ENCODE results near the gene DDX59. TPM values are rescaled to one million over a fixed set of nuclear protein-coding genes. Genes with fewer than 3 reads are reported as not detected.

The DDX59 gene
- total RNA-seq, 6 experiments from 2014 or later = 6.7 to 12.4 (median 8.8) TPM

GRCh38 chr1:200659269-200659668 lies 10.4 kb downstream of the DDX59 start:
- intact Hi-C loops (cut with DNase I) = no loop called here
- ATAC-seq (no peak), DNase-seq (no peak)
- Histone ChIP-seq H3K4me1 (no peaks in the 10 kb centered on the region), H3K27me3 (no peaks in the 10 kb centered on the region), H3K27ac (no peak overlapping the region), H3K36me3 (peaks cover 0 to 43% (median 8%) of the 10 kb centered on the region in 4 donors), H3K4me3 (no peak overlapping the region), H3K9me3 (no peaks in the 10 kb centered on the region)
- WGBS (ENCODE audit: insufficient coverage, low coverage, low lambda C conversion rate, missing lambda C conversion rate) = 100% methylated on average over 1 of the region's 1 CpG
- TF ChIP-seq CTCF (IDR thresholded peaks at IDR 0.05) = no peak
- TF ChIP-seq POLR2A (IDR thresholded peaks at IDR 0.05) = no peak

DNA sequence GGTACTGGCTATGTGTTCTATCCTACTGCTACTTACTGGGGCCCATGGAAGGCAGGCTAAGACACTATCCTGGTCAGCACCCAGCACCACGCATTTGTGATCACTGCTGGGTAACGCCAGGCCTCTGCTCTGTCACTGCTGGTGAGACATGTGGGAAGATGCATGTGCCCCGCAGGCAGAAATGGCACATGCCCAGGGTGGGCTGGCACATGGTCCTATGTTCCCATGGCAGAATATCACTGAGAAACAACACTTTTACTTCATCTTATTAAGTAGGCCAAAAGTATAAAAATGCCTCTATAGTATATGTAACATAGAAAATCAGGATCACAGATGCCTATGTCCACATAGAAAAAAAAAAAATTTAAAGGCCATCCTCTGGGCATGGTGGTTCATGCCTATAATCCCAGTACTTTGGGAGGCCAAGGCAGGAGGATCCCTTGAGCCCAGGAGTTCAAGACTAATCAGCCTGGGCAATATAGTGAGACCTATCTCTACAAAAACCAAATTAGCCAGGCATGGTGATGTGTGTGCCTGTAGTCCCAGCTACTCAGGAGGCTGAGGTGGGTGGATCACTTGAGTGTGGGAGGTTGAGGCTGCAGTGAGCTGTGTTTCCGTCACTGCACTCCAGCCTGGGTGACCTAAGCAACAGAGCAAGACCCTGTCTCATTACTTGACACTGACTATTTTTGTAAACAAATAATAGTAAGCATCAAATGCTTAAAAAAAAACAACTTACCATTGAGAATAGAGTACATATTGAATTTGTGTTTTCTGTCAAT lies 11.5 kb downstream of the DDX59 start:
- H3K4me1 ChIP-seq = no peaks in the 10 kb centered on the region
- TF ChIP-seq CTCF (IDR thresholded peaks at IDR 0.05) (no peak), POLR2A (IDR thresholded peaks at IDR 0.05) (no peak)
- no peak for DNase-seq
- no peak overlapping the region for H3K4me3 ChIP-seq
- ATAC-seq = no peak
- no peaks in the 10 kb centered on the region for H3K27me3 ChIP-seq
- H3K36me3 ChIP-seq = peaks cover 0 to 38% (median 8%) of the 10 kb centered on the region in 4 donors
- no peaks in the 10 kb centered on the region for H3K9me3 ChIP-seq
- intact Hi-C loops (cut with DNase I) = no loop called here
- H3K27ac ChIP-seq = no peak overlapping the region
- WGBS (ENCODE audit: insufficient coverage, low coverage, low lambda C conversion rate, missing lambda C conversion rate) = 100% methylated on average over 1 of the region's 4 CpGs

DNA sequence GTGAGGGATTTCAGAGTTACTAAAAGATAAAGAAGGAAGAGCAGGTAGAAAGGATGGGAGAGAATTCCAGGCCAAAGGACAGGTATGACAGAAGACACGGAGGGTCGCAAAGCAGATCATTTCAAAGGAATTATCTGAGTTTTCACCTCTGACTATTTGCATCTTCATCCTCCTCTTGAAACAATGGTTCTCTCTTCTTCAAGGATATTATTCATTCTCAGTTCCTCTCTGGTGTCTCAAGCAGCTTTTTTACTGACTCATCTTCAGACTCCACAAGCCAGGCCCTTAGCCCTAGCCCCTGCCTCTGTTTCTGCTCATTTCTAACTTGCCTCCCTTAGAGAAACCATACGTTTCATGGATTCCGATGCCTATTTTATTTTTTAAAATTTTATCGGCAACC lies 15.0 kb downstream of the DDX59 start:
- peaks cover 0 to 18% (median 3%) of the 10 kb centered on the region in 4 donors for H3K36me3 ChIP-seq
- H3K4me1 ChIP-seq = no peaks in the 10 kb centered on the region
- no peak overlapping the region for H3K4me3 ChIP-seq
- H3K9me3 ChIP-seq = no peaks in the 10 kb centered on the region
- 93% methylated on average over 5 of the region's 5 CpGs for WGBS (ENCODE audit: insufficient coverage, low coverage, low lambda C conversion rate, missing lambda C conversion rate)
- ATAC-seq = no peak
- DNase-seq = no peak
- TF ChIP-seq POLR2A (IDR thresholded peaks at IDR 0.05) (no peak), CTCF (IDR thresholded peaks at IDR 0.05) (no peak)
- no peak overlapping the region for H3K27ac ChIP-seq
- intact Hi-C loops (cut with DNase I) = no loop called here
- H3K27me3 ChIP-seq = no peaks in the 10 kb centered on the region

- no peak for ATAC-seq
- Histone ChIP-seq H3K27me3 (no peaks in the 10 kb centered on the region), H3K27ac (no peak overlapping the region), H3K9me3 (no peaks in the 10 kb centered on the region), H3K4me1 (no peaks in the 10 kb centered on the region), H3K36me3 (peaks cover 0 to 20% (median 6%) of the 10 kb centered on the region in 4 donors), H3K4me3 (no peak overlapping the region)
- intact Hi-C loops (cut with DNase I) = no loop called here
- TF ChIP-seq CTCF (IDR thresholded peaks at IDR 0.05) (no peak), POLR2A (IDR thresholded peaks at IDR 0.05) (no peak)
- WGBS (ENCODE audit: insufficient coverage, low coverage, low lambda C conversion rate, missing lambda C conversion rate) = 77% methylated on average over 5 of the region's 5 CpGs
- DNase-seq = no peak
These were observed 16.7 kb downstream of the DDX59 start for GRCh38 chr1:200653022-200653462.
